Spleen (tissue), 11 donors: ENCODE results near the gene TNXB. TPM values are rescaled to one million over a fixed set of nuclear protein-coding genes. Genes with fewer than 3 reads are reported as not detected.
"Not testable (repeated sequence)": the region's sequence is repeated elsewhere in the genome, so short reads cannot be mapped to it uniquely, and the experiment has no call there.

Experiments
- DNase-seq: peaks from one replicate; pipeline ENCODE4 v3.0.0-alpha.2; 2020
- H3K27ac ChIP-seq, 8 donors: fragments of 200-600 bp; sonication (generic) in 7 of 8; 1 replicate in 4 of 8; 2 replicates in 4 of 8; pipeline versions ENCODE4 v1.5.0 to v1.8.0; 2016 to 2021; ENCODE audit warnings: inconsistent platforms in 4 of 8, mild to moderate bottlenecking in 4 of 8, moderate library complexity in 1 of 8
- H3K27me3 ChIP-seq, 7 donors: fragments of 200-600 bp; sonication (generic) in 6 of 7; replicated peaks in 1 of 7; 1 replicate in 4 of 7; 2 replicates in 3 of 7; pipeline versions ENCODE4 v1.5.0 to v1.8.0; 2016 to 2021; ENCODE audit warnings: inconsistent platforms in 3 of 7, mild to moderate bottlenecking in 1 of 7
- H3K36me3 ChIP-seq, 6 donors: fragments of 200-600 bp; sonication (generic) in 5 of 6; 1 replicate in 4 of 6; 2 replicates in 2 of 6; pipeline versions ENCODE4 v1.5.0 to v1.8.0; 2016 to 2021; ENCODE audit warnings: inconsistent platforms in 2 of 6
- H3K4me1 ChIP-seq, 6 donors: fragments of 200-600 bp; sonication (generic) in 5 of 6; 1 replicate in 3 of 6; 2 replicates in 3 of 6; pipeline versions ENCODE4 v1.5.0 to v1.8.0; 2016 to 2021; ENCODE audit warnings: inconsistent platforms in 3 of 6
- H3K4me3 ChIP-seq, 8 donors: fragments of 200-600 bp; sonication (generic) in 7 of 8; 1 replicate in 4 of 8; 2 replicates in 4 of 8; pipeline versions ENCODE4 v1.5.0 to v1.8.0; 2016 to 2021; ENCODE audit warnings: inconsistent platforms in 4 of 8, mild to moderate bottlenecking in 4 of 8, moderate library complexity in 2 of 8
- H3K9me3 ChIP-seq, 8 donors: fragments of 200-600 bp; sonication (generic) in 7 of 8; 1 replicate in 4 of 8; 2 replicates in 4 of 8; pipeline versions ENCODE4 v1.5.0 to v1.8.0; 2016 to 2021; ENCODE audit warnings: inconsistent platforms in 4 of 8
- CTCF ChIP-seq, 11 experiments: fragments of 200-600 bp in 7 of 11; fragments of 450-650 bp in 4 of 11; sonication (generic) in 4 of 11; IDR thresholded peaks in 8 of 11; conservative IDR thresholded peaks in 3 of 11; 1 replicate in 7 of 11; 2 replicates in 4 of 11; pipeline versions ENCODE4 v1.4.0 to v1.8.0; 2016 to 2021; ENCODE audit warnings: antibody characterized with exemption in 11 of 11, inconsistent platforms in 4 of 11, mild to moderate bottlenecking in 1 of 11
- POLR2A ChIP-seq, 3 donors: fragments of 450-650 bp; IDR thresholded peaks; one replicate each; pipeline ENCODE4 v1.5.1; 2017; ENCODE audit warnings: antibody characterized with exemption in 3 of 3, mild to moderate bottlenecking in 1 of 3
- POLR2AphosphoS5 ChIP-seq, 3 donors: sonication (generic); formaldehyde crosslinking; IDR thresholded peaks; one replicate each; pipeline ENCODE4 v1.5.1; 2017; ENCODE audit warnings: antibody characterized with exemption in 3 of 3
- WGBS, 5 donors: extraction: QIAGEN DNeasy Blood & Tissue Kit in 3 of 5; methylation state at CpG; one replicate each; pipeline versions ENCODE4 v1.1.5 to v1.1.7; 2013 to 2018; 5-methylcytosine and 5-hydroxymethylcytosine counted together
- intact Hi-C: fragments of 100-400 bp; cut with DNase I; formaldehyde crosslinking; loops from one replicate; pipeline ENCODE4 v1.15.0; 2023; ENCODE audit warnings: low total_unique reads
- polyA plus RNA-seq, 3 donors: library from polyadenylated mRNA; stranded (reverse); fragments of 200-250 nt; gene quantifications; one replicate each; pipeline ENCODE4 v1.2.1, GENCODE V29; 2013
- total RNA-seq, 7 donors: library from RNA; depleted of rRNA in 3 of 7; stranded (reverse); fragments of >200 nt in 3 of 7; fragmentation: NEBNext Ultra II Directional in 4 of 7; extraction: Animal tissue kit (Norgen Biotek cat#: 25700) in 4 of 7; gene quantifications; one replicate each; pipeline versions ENCODE4 v1.1.0 to v1.2.1, GENCODE V29; 2016 to 2021
- donor health status: healthy with polysubstance abuse.
- donor health status: DM: no; HTN: no; CAD: no; lungs with moderate emphysema.
- donor health status: DM: no; HTN: no; CAD: no.
- donor health status: Bipolar disorder and iron deficiency.
- donor health status: healthy.
- donor health status: DM: no; HTN: no; CAD: no.
- donor health status: DM: yes; HTN: yes; CAD: no.

Gene TNXB
- total and polyA plus RNA-seq, 10 donors, result 13.7 to 117 (median 63.3) TPM

DNA sequence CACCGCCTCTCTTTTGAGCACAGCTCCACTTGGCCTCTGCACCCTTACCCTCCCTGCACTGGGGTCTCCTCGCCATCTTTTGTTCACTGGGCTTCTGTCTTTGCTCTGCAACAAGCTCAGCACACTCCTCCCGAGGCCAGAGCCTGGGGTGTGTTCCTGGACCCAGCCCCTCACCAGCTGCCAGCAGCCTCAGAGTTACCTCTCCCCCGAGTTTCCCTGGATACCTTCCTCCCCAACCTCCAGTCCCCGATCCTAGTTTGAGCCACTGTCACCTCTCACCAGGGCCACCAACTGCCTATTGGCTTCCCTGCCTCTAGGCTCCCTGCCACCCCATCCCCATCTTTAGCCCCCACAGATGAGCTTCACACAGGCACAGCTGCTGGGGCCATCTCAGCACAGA lies 58.6 kb downstream of the TNXB start:
- peaks cover 0 to 30% (median 0%) of the 10 kb centered on the region in 6 donors for H3K36me3 ChIP-seq
- DNase-seq, result no peak
- intact Hi-C loops, result no loop called here
- H3K4me1 ChIP-seq, result peaks cover 0 to 30% (median 21%) of the 10 kb centered on the region in 6 donors
- WGBS, 5 donors, result 69 to 82% (median 78%) methylated on average over 5 of the region's 5 CpGs
- no peaks in the 10 kb centered on the region for H3K27me3 ChIP-seq
- TF ChIP-seq CTCF (IDR thresholded peaks at IDR 0.05 in 8 of 11, conservative IDR thresholded peaks at IDR 0.05 in 3 of 11), result no peak
- TF ChIP-seq POLR2AphosphoS5 (IDR thresholded peaks at IDR 0.05), result no peak
- TF ChIP-seq POLR2A (IDR thresholded peaks at IDR 0.05), result no peak
- no peaks in the 10 kb centered on the region for H3K9me3 ChIP-seq
- H3K27ac ChIP-seq, result no peak overlapping the region
- no peak overlapping the region for H3K4me3 ChIP-seq

DNA sequence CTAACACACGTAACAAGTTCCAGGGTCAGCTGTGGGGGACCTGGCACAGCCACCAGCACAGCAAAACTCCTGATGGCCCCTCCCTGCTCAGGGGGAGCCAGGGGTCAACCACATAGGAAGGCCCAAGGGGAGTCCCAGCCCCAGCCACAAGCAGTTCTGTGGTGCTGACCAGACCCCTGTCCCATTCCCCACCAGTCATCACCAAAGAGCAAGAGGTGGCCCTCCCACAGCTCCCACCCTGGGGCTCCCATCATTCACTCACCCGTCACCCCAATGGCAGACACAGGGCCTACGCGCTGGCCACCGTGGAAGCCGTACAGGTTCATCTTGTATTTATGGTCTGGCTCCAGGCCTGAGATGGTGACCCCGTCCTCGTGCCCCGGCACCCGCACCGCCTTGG lies 59.4 kb downstream of the TNXB start:
- TF ChIP-seq POLR2AphosphoS5 (IDR thresholded peaks at IDR 0.05), result peak in 1 of 3 donors; percentile 7
- peaks cover 0 to 30% (median 21%) of the 10 kb centered on the region in 6 donors for H3K4me1 ChIP-seq
- H3K27ac ChIP-seq, H3K4me3 ChIP-seq, intact Hi-C loops, DNase-seq, H3K9me3 ChIP-seq, H3K27me3 ChIP-seq: not testable (repeated sequence)
- WGBS, 5 donors, result 87 to 97% (median 94%) methylated on average over 6 to 11 of the region's 11 CpGs
- H3K36me3 ChIP-seq, result peaks cover 0 to 23% (median 0%) of the 10 kb centered on the region in 6 donors

- Histone ChIP-seq H3K36me3 (peaks cover 0 to 23% (median 0%) of the 10 kb centered on the region in 6 donors), H3K4me1 (peaks cover 0 to 30% (median 21%) of the 10 kb centered on the region in 6 donors)
- H3K27me3 ChIP-seq, H3K4me3 ChIP-seq, H3K9me3 ChIP-seq, intact Hi-C loops, DNase-seq, H3K27ac ChIP-seq: not testable (repeated sequence)
- WGBS, 5 donors, result 91 to 94% (median 92%) methylated on average over 21 of the region's 21 CpGs
These were observed 60.0 kb downstream of the TNXB start for GRCh38 chr6:32049149-32049548.

- WGBS, 5 donors, result 47 to 58% (median 48%) methylated on average over 29 to 42 of the region's 42 CpGs
- H3K36me3 ChIP-seq, result peaks cover 0 to 18% (median 0%) of the 10 kb centered on the region in 6 donors
These were observed 61.0 kb downstream of the TNXB start for GRCh38 chr6:32047855-32048766.

More at GRCh38 chr6:32047855-32048766, 61.0 kb downstream of the TNXB start:
- Histone ChIP-seq H3K27ac (peak overlapping the region in 5 of 8 donors; percentile 16 to 67 (median 60)), H3K4me3 (peak overlapping the region in 1 of 8 donors; percentile 25), H3K9me3 (no peaks in the 10 kb centered on the region), H3K4me1 (peaks cover 0 to 30% (median 21%) of the 10 kb centered on the region in 6 donors), H3K27me3 (no peaks in the 10 kb centered on the region)
- no peak for TF ChIP-seq POLR2A (IDR thresholded peaks at IDR 0.05)
- peak; percentile 64 to 95 (median 86) for TF ChIP-seq CTCF (IDR thresholded peaks at IDR 0.05 in 8 of 11, conservative IDR thresholded peaks at IDR 0.05 in 3 of 11)
- TF ChIP-seq POLR2AphosphoS5 (IDR thresholded peaks at IDR 0.05), result peak; percentile 28 to 74 (median 69)
- intact Hi-C loops, result no loop called here
- DNase-seq, result peak; percentile 90
